Measurements from ENCODE around the gene SCN1A. TPM values are rescaled to one million over a fixed set of nuclear protein-coding genes. Genes with fewer than 3 reads are reported as not detected.

The SCN1A gene
- total and polyA plus RNA-seq, 10 of the 15 experiments (the other 5 are each of a cell fraction or from before 2014, with no cell fraction given) = not detected

DNA sequence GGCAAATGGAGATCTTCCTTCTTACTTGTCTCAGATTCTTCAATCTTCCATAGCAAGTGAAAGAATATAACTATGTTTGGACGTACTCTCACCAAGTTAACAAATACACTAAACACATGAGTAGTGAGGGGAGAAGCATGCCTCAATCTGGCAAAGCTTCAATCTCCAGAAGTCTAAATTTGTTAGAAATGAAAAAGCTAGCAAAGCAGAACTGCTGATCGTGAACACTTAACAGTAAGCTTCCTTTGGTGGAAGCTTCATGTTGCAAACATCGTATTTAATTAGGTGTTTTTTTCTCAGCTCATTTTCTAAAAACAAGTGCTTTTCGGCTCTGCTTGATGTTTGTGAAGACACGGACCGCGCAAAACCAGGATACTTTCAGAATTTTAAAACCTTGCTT, 12.7 kb upstream of the SCN1A start:
- CTCF ChIA-PET = interaction anchor here (1.1 kb wide), 1 partner anchor 12 kb away, joined by 4 read pairs; the partner anchor contains the start of gene SCN1A
- Histone ChIP-seq H3K9me3 (replicated peaks; ENCODE audit: control insufficient read depth, insufficient read depth, low read length) (no peaks in the 10 kb centered on the region), H3K4me3 (no peak overlapping the region), H3K27ac (ENCODE audit: control insufficient read depth, insufficient read depth) (no peak overlapping the region), H3K9ac (ENCODE audit: control insufficient read depth, insufficient read depth, low read length) (no peak overlapping the region), H2AFZ (ENCODE audit: control insufficient read depth, low read depth, low read length) (no peak overlapping the region), H4K20me1 (ENCODE audit: control insufficient read depth, insufficient read depth) (no peaks in the 10 kb centered on the region), H3K79me2 (ENCODE audit: control insufficient read depth, insufficient read depth, low read length) (no peaks in the 10 kb centered on the region), H3K4me1 (ENCODE audit: control insufficient read depth, insufficient read depth, low read length) (no peaks in the 10 kb centered on the region), H3K4me2 (ENCODE audit: control insufficient read depth, insufficient read depth) (no peak overlapping the region), H3K27me3 (replicated peaks in 1 of 2; ENCODE audit: control insufficient read depth in 2 of 2, insufficient read depth in 2 of 2, low read length in 1 of 2) (no peaks in the 10 kb centered on the region), H3K36me3 (ENCODE audit: control insufficient read depth in 2 of 2, insufficient read depth in 2 of 2, low read length in 1 of 2) (no peaks in the 10 kb centered on the region)
- no peak for ATAC-seq
- intact Hi-C loops (cut with micrococcal nuclease; ENCODE audit: unreplicated experiment) (no loop called here), in situ Hi-C loops (cut with MboI) (no loop called here)
- RAD21 ChIA-PET (ENCODE audit: unreplicated experiment) = no interaction called here
- FAIRE-seq = no peak
- SMC1A ChIA-PET (ENCODE audit: uncharacterized antibody, unreplicated experiment) = interaction anchor here (0.6 kb wide), 1 partner anchor 17 kb away, joined by 3 read pairs; no protein-coding TSS in a partner anchor
- 26% methylated on average over 7 of the region's 7 CpGs for WGBS (ENCODE audit: insufficient coverage, insufficient replicate concordance, low lambda C conversion rate, missing lambda C conversion rate)
- no peak for DNase-seq (ENCODE audit: low read depth, low spot score)
- BruUV-seq (replicated peaks) = no TSS peak
- POLR2A ChIA-PET = no interaction called here
- no peak for TF ChIP-seq DPF2 (IDR thresholded peaks at IDR 0.05)
- TF ChIP-seq, protein P1, sequence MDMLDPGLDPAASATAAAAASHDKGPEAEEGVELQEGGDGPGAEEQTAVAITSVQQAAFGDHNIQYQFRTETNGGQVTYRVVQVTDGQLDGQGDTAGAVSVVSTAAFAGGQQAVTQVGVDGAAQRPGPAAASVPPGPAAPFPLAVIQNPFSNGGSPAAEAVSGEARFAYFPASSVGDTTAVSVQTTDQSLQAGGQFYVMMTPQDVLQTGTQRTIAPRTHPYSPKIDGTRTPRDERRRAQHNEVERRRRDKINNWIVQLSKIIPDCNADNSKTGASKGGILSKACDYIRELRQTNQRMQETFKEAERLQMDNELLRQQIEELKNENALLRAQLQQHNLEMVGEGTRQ (IDR thresholded peaks at IDR 0.05; ENCODE audit: borderline replicate concordance, low read depth, low read length) = no peak
- TF ChIP-seq FOXM1 (IDR thresholded peaks at IDR 0.05; ENCODE audit: low read depth, low read length) = no peak
- TF ChIP-seq IRF4 (IDR thresholded peaks at IDR 0.05; ENCODE audit: low read depth, low read length) = no peak
- TF ChIP-seq, protein P2, sequence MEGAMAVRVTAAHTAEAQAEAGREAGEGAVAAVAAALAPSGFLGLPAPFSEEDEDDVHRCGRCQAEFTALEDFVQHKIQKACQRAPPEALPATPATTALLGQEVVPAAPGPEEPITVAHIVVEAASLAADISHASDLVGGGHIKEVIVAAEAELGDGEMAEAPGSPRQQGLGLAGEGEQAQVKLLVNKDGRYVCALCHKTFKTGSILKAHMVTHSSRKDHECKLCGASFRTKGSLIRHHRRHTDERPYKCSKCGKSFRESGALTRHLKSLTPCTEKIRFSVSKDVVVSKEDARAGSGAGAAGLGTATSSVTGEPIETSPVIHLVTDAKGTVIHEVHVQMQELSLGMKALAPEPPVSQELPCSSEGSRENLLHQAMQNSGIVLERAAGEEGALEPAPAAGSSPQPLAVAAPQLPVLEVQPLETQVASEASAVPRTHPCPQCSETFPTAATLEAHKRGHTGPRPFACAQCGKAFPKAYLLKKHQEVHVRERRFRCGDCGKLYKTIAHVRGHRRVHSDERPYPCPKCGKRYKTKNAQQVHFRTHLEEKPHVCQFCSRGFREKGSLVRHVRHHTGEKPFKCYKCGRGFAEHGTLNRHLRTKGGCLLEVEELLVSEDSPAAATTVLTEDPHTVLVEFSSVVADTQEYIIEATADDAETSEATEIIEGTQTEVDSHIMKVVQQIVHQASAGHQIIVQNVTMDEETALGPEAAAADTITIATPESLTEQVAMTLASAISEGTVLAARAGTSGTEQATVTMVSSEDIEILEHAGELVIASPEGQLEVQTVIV (IDR thresholded peaks at IDR 0.05; ENCODE audit: borderline replicate concordance, partially characterized antibody) = no peak
- TF ChIP-seq, protein P3, sequence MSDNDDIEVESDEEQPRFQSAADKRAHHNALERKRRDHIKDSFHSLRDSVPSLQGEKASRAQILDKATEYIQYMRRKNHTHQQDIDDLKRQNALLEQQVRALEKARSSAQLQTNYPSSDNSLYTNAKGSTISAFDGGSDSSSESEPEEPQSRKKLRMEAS (IDR thresholded peaks at IDR 0.05; ENCODE audit: low read depth, low read length) = no peak
- TF ChIP-seq ASH2L (IDR thresholded peaks at IDR 0.05; ENCODE audit: borderline replicate concordance, low read depth) = no peak
- TF ChIP-seq EP300 (IDR thresholded peaks at IDR 0.05; ENCODE audit: borderline replicate concordance in 1 of 2, control insufficient read depth in 1 of 2, low read depth in 2 of 2, low read length in 2 of 2) = no peak
- no peak for TF ChIP-seq SP1 (IDR thresholded peaks at IDR 0.05; ENCODE audit: low read depth, low read length)
- TF ChIP-seq ZNF274 (IDR thresholded peaks at IDR 0.05; ENCODE audit: insufficient read depth, insufficient read length) = no peak
- TF ChIP-seq POLR2AphosphoS2 (IDR thresholded peaks at IDR 0.05; ENCODE audit: low read depth, low read length) = no peak
- TF ChIP-seq TCF12 (IDR thresholded peaks at IDR 0.05; ENCODE audit: low read depth, low read length) = no peak
- TF ChIP-seq, protein P4, sequence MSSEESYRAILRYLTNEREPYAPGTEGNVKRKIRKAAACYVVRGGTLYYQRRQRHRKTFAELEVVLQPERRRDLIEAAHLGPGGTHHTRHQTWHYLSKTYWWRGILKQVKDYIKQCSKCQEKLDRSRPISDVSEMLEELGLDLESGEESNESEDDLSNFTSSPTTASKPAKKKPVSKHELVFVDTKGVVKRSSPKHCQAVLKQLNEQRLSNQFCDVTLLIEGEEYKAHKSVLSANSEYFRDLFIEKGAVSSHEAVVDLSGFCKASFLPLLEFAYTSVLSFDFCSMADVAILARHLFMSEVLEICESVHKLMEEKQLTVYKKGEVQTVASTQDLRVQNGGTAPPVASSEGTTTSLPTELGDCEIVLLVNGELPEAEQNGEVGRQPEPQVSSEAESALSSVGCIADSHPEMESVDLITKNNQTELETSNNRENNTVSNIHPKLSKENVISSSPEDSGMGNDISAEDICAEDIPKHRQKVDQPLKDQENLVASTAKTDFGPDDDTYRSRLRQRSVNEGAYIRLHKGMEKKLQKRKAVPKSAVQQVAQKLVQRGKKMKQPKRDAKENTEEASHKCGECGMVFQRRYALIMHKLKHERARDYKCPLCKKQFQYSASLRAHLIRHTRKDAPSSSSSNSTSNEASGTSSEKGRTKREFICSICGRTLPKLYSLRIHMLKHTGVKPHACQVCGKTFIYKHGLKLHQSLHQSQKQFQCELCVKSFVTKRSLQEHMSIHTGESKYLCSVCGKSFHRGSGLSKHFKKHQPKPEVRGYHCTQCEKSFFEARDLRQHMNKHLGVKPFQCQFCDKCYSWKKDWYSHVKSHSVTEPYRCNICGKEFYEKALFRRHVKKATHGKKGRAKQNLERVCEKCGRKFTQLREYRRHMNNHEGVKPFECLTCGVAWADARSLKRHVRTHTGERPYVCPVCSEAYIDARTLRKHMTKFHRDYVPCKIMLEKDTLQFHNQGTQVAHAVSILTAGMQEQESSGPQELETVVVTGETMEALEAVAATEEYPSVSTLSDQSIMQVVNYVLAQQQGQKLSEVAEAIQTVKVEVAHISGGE (CRISPR knock-in tag; IDR thresholded peaks at IDR 0.05) = no peak

Data from GM12878 (cell line).